Chondrocyte (in vitro differentiated cells): ENCODE measurements around the gene ATXN7L3. TPM values are rescaled to one million over a fixed set of nuclear protein-coding genes. Genes with fewer than 3 reads are reported as not detected.
"Not testable (repeated sequence)": the region's sequence is repeated elsewhere in the genome, so short reads cannot be mapped to it uniquely, and the experiment has no call there.

Experiments
- DNase-seq: peaks from one replicate; pipeline ENCODE4 v3.0.0; 2021; ENCODE audit warnings: mixed read lengths, low spot score
- H3K27ac Mint-ChIP-seq: one replicate; pipeline ENCODE4 v1.8.0; 2021; ENCODE audit warnings: mild to moderate bottlenecking, moderate library complexity, mixed read lengths; ENCODE audit not compliant: unreplicated experiment
- H3K27me3 Mint-ChIP-seq: 2 replicates; pipeline ENCODE4 v1.8.0; 2021; ENCODE audit warnings: low read depth, mixed read lengths
- H3K36me3 Mint-ChIP-seq: 2 replicates; pipeline ENCODE4 v1.8.0; 2021; ENCODE audit warnings: low read depth, mixed read lengths
- H3K4me1 Mint-ChIP-seq: 2 replicates; pipeline ENCODE4 v1.8.0; 2021; ENCODE audit warnings: low read depth, mild to moderate bottlenecking, mixed read lengths
- H3K4me3 Mint-ChIP-seq: one replicate; pipeline ENCODE4 v1.8.0; 2021; ENCODE audit warnings: mild to moderate bottlenecking, moderate library complexity, mixed read lengths; ENCODE audit not compliant: unreplicated experiment
- H3K9me3 Mint-ChIP-seq: 2 replicates; pipeline ENCODE4 v1.8.0; 2021; ENCODE audit warnings: low read depth, mixed read lengths
- long read RNA-seq: library from polyadenylated mRNA; stranded (forward); transcript quantifications from one replicate; pipeline ENCODE4 v2.0.0, GENCODE V29; 2021
- total RNA-seq: library from RNA; stranded (reverse); gene quantifications from 3 replicates; pipeline ENCODE4 v1.2.1, GENCODE V29; 2021
- TF ChIP-seq, protein P1 (sequence below): fragments of 200-600 bp; sonication (generic); IDR thresholded peaks from 2 replicates; pipeline ENCODE4 v1.5.0; 2021; ENCODE audit warnings: antibody characterized with exemption, mild to moderate bottlenecking, moderate library complexity

Gene ATXN7L3, protein sequence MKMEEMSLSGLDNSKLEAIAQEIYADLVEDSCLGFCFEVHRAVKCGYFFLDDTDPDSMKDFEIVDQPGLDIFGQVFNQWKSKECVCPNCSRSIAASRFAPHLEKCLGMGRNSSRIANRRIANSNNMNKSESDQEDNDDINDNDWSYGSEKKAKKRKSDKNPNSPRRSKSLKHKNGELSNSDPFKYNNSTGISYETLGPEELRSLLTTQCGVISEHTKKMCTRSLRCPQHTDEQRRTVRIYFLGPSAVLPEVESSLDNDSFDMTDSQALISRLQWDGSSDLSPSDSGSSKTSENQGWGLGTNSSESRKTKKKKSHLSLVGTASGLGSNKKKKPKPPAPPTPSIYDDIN
- total RNA-seq, result 79.7 to 100 TPM (median 93.4 TPM) in 3 replicates
- long read RNA-seq, transcript ATXN7L3-205 (13 exons, 1,341 nt), result major isoform, 14 of 58 reads
- long read RNA-seq, partial matches to known transcripts, result 2 of 58 reads
- long read RNA-seq, other reads (novel, unspliced or antisense), result 37 of 58 reads

DNA sequence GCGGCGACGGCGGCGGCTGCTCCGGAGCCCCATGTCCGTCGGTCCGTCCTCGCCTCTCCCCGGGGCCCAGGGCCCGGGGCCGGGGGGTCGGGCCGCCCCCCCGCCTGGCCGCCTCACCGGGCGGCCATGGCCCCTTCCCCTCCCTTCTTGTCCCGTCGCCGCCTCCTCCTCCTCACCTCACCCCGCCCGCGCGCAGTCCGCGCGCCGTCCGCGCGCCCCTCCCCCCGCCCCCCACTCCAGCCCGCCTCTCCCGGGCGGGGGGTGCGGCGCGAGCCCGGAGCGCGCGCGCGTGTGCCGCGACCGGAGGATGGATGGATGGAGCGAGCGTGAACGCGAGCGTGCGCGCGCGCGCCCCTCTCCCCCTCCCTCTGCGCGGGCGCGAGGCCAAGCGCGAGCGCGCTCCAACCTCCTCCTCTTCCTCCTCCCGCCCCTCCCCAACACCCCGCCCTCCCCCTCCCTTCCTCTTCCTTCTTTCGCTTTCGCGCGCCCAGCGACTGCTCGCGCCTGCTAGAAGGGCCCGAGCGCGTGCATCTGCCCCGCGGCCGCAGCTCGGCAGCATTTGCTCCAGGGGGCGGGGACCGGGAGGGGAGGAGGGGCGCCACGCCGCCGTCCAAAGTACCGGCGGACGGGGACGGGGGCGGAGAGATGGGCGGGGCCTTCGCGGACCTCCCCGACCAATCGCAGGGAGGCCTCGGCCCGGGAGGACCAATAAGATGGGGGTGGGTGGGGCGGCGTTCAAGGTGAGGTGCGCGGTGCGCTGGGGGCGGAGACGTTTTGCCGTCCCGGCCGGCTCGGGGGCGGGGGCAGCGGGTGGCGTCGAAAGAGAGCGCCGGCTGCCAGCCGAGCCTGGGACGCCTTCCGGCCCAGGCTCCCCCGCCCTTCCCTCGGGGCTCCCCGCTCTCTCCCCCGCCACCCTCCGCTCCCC lies at the start of gene ATXN7L3:
TSS of gene ATXN7L3 (minus strand) at position 332 of the 925 bp plus-strand sequence. CDS start 1,814 bp downstream, outside the sequence.
- peak within 1 kb of the TSS; percentile 94 for H3K27ac Mint-ChIP-seq
- peak; percentile 99 for DNase-seq
- no peaks in the 10 kb centered on the region for H3K9me3 Mint-ChIP-seq
- no peaks in the 10 kb centered on the region for H3K27me3 Mint-ChIP-seq
- peaks cover 33% of the 10 kb centered on the region for H3K4me1 Mint-ChIP-seq
- peak within 1 kb of the TSS; percentile 92 for H3K4me3 Mint-ChIP-seq
- TF ChIP-seq, protein P1, sequence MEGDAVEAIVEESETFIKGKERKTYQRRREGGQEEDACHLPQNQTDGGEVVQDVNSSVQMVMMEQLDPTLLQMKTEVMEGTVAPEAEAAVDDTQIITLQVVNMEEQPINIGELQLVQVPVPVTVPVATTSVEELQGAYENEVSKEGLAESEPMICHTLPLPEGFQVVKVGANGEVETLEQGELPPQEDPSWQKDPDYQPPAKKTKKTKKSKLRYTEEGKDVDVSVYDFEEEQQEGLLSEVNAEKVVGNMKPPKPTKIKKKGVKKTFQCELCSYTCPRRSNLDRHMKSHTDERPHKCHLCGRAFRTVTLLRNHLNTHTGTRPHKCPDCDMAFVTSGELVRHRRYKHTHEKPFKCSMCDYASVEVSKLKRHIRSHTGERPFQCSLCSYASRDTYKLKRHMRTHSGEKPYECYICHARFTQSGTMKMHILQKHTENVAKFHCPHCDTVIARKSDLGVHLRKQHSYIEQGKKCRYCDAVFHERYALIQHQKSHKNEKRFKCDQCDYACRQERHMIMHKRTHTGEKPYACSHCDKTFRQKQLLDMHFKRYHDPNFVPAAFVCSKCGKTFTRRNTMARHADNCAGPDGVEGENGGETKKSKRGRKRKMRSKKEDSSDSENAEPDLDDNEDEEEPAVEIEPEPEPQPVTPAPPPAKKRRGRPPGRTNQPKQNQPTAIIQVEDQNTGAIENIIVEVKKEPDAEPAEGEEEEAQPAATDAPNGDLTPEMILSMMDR, result no peak
- H3K36me3 Mint-ChIP-seq, result peaks cover 2% of the 10 kb centered on the region

DNA sequence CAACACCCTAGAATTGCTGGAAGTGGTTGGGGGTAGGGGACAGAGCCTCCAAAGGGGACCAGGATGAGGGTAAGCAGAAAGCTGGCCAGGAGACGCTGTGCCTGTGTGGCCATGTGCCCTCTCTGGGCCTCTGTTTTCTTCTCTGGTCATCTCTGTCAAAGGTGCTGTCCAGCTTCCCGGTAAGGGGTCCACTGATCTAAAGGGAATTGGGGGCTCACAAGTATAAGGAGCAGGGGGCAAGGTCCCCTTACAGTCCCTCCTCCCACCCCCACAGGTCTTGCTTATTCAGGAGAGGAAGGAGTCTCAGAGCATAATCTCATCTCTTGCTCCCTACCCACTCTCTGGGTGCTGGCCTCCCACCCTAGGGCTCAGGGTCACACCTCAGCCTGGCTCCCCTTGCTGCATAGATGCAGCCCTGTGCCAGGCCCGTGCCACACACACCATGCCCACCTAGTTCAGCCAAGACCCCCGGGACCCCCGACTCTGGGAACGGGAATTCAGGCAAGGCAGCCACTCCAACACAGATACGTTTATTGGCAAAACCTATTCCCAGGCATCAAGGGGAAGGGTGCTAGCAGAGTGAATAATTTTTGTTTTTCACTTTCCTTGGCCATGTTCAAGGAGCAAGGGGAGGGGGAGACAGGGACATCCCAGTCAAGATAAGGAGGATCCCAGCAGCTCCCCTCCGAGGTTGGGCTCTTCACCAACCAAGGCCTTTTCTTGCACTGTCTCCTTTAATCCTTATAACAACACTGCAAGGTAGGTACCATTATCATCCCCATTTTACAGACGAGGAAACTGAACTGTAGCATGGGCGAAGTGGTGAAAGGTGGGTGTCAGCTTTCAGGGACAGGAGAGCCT lies 48.4 kb upstream of the ATXN7L3 start:
- Mint-ChIP-seq H3K4me3 (no peak overlapping the region), H3K9me3 (no peaks in the 10 kb centered on the region), H3K4me1 (no peaks in the 10 kb centered on the region), H3K27me3 (no peaks in the 10 kb centered on the region), H3K27ac (no peak overlapping the region), H3K36me3 (no peaks in the 10 kb centered on the region)
- TF ChIP-seq, protein P1, result no peak
- no peak for DNase-seq

DNA sequence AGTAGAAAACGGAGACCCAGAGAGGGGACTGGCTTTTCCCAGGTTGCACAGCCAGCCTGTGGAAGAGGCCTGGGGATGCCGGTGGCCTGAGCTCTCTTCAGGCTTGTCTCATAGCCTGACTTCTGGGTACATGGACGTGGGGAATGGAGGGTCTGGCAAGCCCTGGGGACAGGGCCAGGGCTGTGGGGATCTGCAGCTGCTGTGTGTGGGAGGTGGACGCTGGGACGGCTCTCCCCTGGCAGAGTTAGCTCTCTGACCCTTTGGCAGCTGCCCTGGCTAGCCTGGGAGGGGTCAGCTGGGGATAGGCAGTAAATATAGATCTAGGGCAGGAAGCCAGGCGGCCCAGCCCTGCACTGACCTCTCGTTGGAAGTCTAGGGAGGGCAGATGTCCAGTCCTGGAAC lies 47.8 kb upstream of the ATXN7L3 start:
- H3K4me1 Mint-ChIP-seq, result no peaks in the 10 kb centered on the region
- H3K9me3 Mint-ChIP-seq, result no peaks in the 10 kb centered on the region
- no peak for DNase-seq
- no peak overlapping the region for H3K27ac Mint-ChIP-seq
- TF ChIP-seq, protein P1, result no peak
- H3K27me3 Mint-ChIP-seq, result no peaks in the 10 kb centered on the region
- H3K36me3 Mint-ChIP-seq, result no peaks in the 10 kb centered on the region
- H3K4me3 Mint-ChIP-seq, result no peak overlapping the region

DNA sequence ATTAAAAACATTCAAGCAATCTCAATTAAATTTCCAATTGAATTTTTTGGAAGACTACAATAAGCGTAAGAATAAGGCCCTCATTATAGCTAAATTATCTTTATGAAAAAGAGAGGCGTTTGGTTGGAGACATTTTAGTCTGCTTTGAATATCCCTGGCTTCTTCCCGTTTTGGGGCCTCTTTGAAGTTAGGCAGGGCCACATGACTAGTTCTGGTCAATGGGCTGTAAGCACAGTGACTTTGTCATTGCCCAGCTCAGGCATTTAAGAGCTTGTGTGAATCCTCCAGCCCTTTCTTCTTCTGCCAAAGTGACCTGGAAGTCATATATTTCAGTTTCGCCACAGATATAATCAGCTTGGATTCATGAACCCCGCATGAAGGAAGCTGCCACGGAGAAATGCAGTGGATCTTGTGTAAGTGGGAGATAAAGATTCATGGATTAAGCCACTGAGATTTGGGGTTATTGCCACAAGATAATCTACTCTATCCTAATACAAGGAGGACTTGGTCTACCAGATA lies 41.5 kb upstream of the ATXN7L3 start:
- TF ChIP-seq, protein P1, result no peak
- Mint-ChIP-seq H3K27ac (no peak overlapping the region), H3K4me1 (no peaks in the 10 kb centered on the region), H3K4me3 (no peak overlapping the region), H3K36me3 (no peaks in the 10 kb centered on the region), H3K27me3 (no peaks in the 10 kb centered on the region), H3K9me3 (no peaks in the 10 kb centered on the region)
- DNase-seq, result no peak

DNA sequence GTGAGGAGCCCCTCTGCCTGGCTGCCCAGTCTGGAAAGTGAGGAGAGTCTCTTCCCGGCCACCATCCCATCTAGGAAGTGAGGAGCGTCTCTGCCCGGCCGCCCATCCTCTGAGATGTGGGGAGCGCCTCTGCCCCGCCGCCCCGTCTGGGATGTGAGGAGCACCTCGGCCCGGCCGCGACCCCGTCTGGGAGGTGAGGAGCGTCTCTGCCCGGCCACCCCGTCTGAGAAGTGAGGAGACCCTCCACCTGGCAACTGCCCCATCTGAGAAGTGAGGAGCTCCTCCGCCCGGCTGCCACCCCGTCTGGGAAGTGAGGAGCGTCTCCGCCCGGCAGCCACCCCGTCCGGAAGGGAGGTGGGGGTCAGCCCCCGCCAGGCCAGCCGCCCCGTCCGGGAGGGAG lies 38.2 kb upstream of the ATXN7L3 start:
- not testable (repeated sequence) for H3K36me3 Mint-ChIP-seq, H3K27me3 Mint-ChIP-seq, H3K9me3 Mint-ChIP-seq, H3K4me1 Mint-ChIP-seq, H3K27ac Mint-ChIP-seq, H3K4me3 Mint-ChIP-seq, DNase-seq
